COLO668 (cell line): ENCODE data around the gene LCN9.
"Not testable (repeated sequence)": the region's sequence is repeated elsewhere in the genome, so short reads cannot be mapped to it uniquely, and the experiment has no call there.

Experiments used
- DNase-seq: peaks from one replicate; lab custom pipeline; 2025; ENCODE audit not compliant: unreplicated experiment; lab: John Stamatoyannopoulos, UW

LCN9 gene

GRCh38 chr9:135670721-135671590 lies 7.8 kb downstream of the LCN9 start:
- no peak for DNase-seq

- no peak for DNase-seq
Measured at GRCh38 chr9:135671591-135672041, 8.5 kb downstream of the LCN9 start.

- not testable (repeated sequence) for DNase-seq
Measured at GRCh38 chr9:135672786-135673185, 9.7 kb downstream of the LCN9 start.

- DNase-seq = no peak
Measured at GRCh38 chr9:135673941-135674340, 10.8 kb downstream of the LCN9 start.

- DNase-seq = no peak
Measured at GRCh38 chr9:135674977-135675376, 11.9 kb downstream of the LCN9 start.

GRCh38 chr9:135676891-135677290 lies 13.8 kb downstream of the LCN9 start:
- no peak for DNase-seq

- DNase-seq = peak; percentile 4
Measured at GRCh38 chr9:135677641-135678168, 14.6 kb downstream of the LCN9 start.

- no peak for DNase-seq
Measured at GRCh38 chr9:135678236-135679017, 15.3 kb downstream of the LCN9 start.

GRCh38 chr9:135680056-135680455 lies 16.9 kb downstream of the LCN9 start:
- DNase-seq = no peak

GRCh38 chr9:135681161-135681560 lies 18.1 kb downstream of the LCN9 start:
- no peak for DNase-seq

GRCh38 chr9:135683401-135684034 lies 20.4 kb downstream of the LCN9 start:
- DNase-seq = no peak

- DNase-seq = no peak
Measured at GRCh38 chr9:135684691-135685090, 21.6 kb downstream of the LCN9 start.

- DNase-seq = no peak
Measured at GRCh38 chr9:135687216-135687615, 24.1 kb downstream of the LCN9 start.

- no peak for DNase-seq
Measured at GRCh38 chr9:135689011-135689410, 25.9 kb downstream of the LCN9 start.

- no peak for DNase-seq
Measured at GRCh38 chr9:135690836-135691570, 27.9 kb downstream of the LCN9 start.

- no peak for DNase-seq
Measured at GRCh38 chr9:135692410-135692809, 29.3 kb downstream of the LCN9 start.

GRCh38 chr9:135693265-135693664 lies 30.2 kb downstream of the LCN9 start:
- no peak for DNase-seq

GRCh38 chr9:135693771-135694170 lies 30.7 kb downstream of the LCN9 start:
- DNase-seq = no peak

- DNase-seq = no peak
Measured at GRCh38 chr9:135694414-135694813, 31.3 kb downstream of the LCN9 start.

GRCh38 chr9:135695036-135695435 lies 31.9 kb downstream of the LCN9 start:
- no peak for DNase-seq

GRCh38 chr9:135695642-135696041 lies 32.5 kb downstream of the LCN9 start:
- no peak for DNase-seq
